ENCODE measurements around the gene FOXJ2.
"Not testable (repeated sequence)": the region's sequence is repeated elsewhere in the genome, so short reads cannot be mapped to it uniquely, and the experiment has no call there.

Gene FOXJ2

DNA sequence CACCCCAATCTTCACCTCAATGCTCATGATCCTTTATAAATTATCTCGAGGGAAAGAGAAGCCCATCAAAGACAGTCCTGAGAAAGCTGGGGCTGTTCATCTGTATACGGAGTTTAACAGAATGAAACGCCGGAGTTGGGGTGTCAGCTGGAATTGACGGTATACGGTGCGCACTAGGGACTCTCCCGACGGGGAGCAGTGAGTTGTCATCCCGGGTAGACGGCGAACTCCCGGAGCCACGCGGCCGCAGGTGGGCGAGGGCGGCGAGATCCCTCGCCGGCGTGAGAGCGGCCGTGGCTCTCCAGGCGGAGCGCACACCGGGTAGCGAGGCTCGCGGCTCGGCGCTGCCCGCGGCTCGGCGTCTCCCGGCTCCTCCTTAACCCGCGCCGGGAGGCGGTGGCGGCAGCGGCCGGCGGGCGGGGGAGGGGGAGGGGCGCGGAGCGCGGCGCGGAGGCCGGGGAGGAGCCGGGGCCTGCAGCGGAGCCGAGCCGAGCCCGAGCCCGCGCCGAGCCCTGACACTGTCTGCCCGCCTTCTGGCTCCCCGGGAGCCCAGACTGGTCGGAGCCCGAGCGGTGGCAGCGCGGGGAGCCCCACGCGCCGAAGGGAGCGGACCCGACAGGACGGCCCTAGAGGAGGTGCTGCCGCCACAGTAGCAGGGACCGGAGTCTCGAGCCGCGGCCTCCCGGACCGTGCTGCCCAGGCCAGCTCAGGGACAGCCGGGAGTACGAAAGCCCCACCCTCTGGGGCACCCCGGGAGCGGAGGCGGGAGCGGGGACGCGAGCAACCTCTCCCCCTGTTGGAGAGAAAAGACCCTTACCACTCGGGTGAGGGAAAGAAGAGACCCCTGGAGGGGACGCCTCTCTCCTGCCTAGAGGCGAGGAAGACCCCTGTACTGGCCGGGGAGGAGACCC lies at the start of gene FOXJ2:
FOXJ2 (plus strand) TSS at position 475 of the 911 bp plus-strand sequence. CDS start 7,117 bp downstream, outside the sequence.
- peak in 1 of 2 experiments; percentile 32 for DNase-seq

DNA sequence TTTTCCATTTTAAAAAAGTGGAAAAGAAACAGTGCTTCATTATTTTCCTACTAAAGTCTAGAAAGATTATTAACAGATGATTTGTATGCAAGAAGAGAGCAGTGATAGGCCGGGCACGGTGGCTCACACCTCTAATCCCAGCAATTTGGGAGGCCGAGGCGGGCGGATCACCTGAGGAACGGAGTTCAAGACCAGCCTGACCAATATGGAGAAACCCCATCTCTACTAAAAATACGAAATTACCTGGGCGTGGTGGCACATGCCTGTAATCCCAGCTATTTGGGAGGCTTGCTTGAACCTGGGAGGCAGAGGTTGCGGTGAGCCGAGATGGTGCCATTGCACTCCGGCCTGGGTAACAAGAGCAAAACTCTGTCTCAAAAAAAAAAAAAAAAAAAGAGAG lies 49.5 kb upstream of the FOXJ2 start:
- not testable (repeated sequence) for DNase-seq

DNA sequence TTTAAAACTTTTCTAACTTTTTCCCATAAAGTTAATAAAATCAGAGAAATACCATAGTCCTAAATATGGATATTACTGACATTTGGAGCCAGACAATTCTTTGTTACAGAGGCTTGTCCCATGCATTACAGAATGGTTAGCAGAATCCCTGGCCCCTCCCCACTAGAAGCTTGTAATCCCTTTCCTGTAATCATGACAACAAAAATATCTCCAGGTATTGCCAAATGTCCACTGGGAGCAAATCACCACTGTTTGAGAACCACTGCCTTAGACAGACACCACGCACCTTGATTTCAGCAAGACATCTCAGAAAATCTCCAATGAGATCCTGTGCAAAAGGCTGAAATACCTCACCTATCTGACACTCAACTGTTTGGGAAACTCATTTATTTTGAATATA lies 49.1 kb upstream of the FOXJ2 start:
- not testable (repeated sequence) for DNase-seq

DNA sequence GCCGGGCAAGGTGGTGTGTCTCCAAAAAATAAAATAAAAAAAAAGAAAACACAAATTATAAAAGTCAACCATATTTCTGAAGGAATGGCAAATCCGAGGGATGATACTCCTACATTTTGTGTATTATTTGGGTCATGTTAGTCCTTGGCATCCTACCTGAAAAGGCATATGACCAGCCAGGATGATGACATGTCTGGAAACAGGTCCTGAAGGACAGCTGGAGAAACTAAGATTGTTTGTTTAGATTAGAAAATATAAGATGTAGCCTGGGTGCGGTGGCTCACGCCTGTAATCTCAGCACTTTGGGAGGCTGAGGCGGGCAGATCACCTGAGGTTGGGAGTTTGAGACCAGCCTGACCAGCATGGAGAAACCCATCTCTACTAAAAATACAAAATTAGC lies 47.6 kb upstream of the FOXJ2 start:
- no peak for DNase-seq

DNA sequence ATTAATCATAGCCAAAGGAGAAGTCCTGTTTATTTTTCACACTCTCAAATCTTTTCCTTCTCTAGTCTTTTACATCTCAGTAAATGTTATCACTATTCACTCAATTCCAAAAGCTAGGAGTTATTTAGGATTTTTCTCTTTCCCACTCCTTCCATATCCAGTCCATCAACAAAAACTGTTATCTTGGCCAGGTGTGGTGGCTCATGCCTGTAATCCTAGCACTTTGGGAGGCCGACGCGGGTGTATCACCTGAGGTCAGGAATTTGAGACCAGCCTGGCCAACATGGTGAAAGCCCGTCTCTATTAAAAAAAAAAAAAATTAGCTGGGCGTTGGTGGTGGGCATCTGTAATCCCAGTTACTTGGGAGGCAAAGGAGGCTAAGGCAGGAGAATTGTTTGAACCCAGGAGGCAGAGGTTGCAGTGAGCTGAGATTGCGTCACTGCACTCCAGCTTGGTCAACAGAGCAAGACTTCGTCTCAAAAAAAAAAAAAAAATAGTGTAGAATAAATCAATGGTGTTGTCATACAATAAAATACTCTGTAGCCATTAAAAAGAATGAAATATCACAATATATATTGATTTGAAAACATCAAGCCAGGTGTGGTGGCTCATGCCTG lies 46.6 kb upstream of the FOXJ2 start:
- no peak for DNase-seq

DNA sequence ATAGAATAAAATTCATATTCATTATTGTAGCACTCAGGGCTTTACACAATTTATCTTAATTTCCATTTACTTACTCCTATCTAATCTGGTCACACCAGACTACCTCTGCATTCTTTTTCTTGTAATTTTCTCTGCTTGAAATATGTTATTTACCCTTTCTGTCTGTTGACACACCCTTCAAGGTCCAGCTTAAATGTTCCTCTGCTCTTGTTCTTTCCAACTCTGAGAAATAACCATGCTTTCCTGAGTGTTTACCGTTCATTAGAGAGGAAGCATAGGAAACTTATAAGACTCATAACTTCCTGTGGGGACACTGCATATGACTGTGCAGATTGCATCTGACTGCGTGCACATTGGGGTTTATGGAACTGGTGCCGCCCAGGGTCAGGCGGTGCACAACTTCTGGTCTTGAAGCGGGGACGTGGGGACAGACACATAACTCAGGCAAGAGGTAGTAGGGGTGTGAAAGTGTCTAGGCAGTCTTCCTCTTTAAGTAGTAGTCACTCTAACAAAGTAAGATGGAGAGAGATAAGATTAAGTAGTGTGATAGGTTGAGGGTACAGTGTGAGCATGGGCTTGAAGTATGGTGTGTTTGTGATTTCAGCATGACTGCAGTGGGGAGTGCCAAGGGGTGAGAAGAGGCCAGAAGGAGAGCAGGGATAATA lies 42.6 kb upstream of the FOXJ2 start:
- no peak for DNase-seq

DNA sequence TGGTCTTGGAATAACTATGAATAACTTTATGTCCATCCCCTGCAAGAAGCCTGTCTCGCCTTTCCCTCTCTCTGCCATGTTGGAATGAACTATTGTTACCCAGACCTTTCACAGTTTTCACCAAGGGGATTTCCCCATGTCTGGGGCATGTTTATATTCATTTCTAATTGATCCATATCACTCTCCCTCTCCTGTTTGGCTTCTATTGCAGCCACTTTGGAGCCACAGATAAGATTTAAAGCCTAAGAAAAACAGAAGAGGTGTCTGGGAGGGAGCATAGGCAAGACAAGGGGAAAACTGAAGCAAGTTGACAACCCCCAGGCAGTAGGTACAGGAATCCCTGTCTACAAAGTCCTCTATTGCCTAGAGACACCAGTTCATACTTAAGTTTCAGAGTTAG lies 41.0 kb upstream of the FOXJ2 start:
- DNase-seq: no peak

DNA sequence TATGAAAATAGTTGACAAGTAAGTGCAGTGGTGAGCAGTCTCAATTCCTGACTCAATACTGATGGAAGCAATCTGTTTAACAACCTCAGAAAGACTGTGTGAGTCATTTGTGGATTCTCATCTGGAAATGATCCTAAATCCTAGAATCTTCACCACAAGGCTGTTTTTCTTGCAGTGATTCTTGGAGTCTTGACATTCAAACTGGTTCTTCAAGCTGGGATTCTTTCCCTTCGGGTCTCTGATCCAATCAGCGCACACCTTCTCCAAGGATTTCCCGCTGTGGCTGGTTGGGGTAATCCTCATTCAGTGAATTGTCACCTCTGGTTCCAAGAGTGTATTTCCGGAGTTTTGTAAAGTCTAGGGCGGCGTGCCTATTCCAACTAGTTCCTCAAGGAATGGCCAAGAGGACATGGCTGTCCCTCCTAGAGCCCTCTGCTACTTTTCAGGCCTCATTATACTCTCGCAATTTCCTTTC lies 37.7 kb upstream of the FOXJ2 start:
- DNase-seq: no peak

DNA sequence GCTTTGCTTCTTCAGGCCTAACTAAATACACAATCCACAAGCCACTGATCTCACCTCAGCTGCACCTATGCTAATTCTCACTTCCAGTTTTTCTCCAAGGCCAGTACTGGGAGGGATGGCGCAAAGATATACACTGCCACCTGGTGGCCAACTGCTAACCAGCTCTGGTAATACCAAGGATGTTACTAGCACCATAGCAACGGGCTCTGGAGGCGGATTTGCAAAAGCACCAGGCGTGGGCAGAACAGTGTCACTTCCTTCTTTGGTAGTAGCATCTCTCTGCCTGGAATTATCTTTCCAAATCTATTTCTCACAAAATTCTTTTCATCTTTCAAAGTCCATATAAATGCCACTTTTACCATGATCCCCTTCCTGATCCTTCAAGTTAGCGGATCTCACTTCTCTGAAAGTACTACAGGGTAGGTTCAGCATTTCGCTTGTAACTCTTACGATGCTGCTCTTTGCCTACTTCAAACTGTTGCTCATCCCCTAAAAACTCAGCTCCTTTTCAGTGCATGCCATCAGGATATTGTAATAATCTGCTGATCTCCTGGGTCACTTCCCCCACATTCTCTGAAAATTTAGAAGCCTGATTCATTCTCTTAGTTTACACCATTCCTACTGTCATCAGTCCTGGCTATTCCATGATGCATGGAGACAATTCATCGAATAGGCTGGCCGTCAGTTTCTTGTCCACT lies 37.1 kb upstream of the FOXJ2 start:
- peak; percentile 13 to 71 for DNase-seq

DNA sequence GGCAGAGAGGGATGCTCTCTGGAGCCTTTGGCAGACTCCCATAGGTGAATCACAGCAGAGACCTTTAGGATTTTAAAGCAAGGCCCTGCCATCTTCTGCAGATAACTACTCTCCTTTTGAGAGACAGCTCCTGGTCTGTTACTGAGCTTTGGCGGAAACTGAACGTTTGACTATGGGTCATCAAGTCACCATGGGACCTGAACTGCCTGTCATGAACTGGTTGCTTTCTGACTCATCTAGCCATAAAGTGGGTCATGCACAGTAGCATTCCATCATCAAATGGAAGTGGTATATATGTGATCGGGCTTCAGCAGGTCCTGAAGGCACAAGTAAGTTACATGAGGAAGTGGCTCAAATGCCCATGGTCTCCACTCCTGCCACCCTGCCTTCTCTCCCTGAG lies 31.7 kb upstream of the FOXJ2 start:
- DNase-seq: not testable (repeated sequence)

DNA sequence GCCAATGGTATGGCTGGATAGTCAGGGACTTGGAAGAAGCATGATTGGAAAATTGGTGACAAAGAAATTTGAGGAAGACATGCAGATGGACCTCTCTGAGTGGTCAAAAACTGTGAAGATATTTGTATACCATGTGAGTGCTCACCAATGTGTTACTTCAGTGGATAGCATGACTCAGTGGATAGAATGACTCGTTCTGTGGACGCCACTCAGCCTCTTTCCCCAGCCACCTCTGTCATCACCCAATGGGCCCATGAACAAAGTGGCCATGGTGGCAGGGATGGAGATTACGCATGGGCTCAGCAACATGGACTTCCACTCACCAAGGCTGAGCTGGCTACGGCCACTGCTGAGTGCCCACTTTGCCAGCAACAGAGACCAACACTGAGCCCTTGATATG lies 31.0 kb upstream of the FOXJ2 start:
- not testable (repeated sequence) for DNase-seq

DNA sequence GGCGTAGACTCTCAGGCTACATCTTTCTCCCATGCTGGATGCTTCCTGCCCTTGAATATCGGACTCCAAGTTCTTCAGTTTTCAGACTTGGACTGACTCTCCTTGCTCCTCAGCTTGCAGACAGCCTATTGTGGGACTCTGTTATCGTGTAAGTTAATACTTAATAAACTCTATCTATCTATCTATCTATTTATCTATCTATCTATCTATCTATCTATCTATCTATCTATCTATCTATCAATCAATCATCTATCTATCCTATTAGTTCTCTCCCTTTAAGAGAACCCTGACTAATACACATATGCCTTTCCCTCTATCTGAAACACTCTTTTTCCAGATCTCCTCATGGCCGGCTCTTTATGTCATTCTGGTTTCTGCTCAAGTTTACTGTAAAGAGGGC lies 27.6 kb upstream of the FOXJ2 start:
- not testable (repeated sequence) for DNase-seq

DNA sequence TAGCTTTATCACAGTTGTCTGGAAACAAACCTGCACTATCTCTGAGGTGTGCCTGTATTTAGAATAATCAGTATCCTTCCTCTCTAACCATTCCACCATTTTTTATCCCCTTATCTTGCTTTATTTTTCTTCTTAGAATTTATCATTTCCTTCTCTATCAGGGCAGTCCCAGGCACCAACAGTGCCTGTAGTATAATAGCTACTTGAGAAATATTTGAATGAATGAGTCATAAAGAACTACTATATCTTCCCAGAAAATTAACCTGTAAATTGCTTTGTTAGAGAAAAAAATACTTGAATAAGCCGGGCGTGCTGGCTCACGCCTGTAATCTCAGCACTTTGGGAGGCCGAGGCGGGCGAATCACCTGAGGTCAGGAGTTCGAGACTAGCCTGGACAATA lies 21.2 kb upstream of the FOXJ2 start:
- no peak for DNase-seq

DNA sequence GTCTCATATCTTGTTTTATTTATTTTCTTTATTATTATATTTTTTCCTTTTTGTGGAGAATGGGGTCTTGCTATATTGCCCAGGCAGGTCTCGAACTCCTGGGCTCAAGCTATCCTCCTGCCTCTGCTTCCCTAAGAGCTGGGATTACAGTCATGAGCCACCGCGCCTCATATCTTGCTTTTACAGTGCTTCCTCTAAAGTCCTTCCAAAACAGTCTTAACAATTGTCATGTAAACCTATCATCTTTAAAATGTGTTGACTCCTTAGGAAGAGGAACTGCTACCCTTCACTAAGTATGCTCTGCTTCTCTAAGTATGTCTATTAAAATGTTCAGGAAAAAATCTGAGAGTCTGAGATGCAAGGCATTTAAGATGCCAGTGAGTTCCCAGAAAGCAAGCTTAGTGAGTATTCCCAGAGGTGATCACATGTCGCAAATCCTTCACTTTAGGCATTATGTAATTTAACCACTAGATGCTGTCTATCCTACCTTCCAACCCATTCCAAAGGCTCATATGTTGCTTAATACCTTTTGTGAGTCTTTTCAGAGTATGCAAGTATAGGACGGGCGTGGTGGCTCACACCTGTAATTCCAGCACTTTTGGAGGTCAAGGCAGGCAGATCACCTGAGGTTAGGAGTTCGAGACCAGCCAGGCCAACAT lies 19.7 kb upstream of the FOXJ2 start:
- DNase-seq: no peak

DNA sequence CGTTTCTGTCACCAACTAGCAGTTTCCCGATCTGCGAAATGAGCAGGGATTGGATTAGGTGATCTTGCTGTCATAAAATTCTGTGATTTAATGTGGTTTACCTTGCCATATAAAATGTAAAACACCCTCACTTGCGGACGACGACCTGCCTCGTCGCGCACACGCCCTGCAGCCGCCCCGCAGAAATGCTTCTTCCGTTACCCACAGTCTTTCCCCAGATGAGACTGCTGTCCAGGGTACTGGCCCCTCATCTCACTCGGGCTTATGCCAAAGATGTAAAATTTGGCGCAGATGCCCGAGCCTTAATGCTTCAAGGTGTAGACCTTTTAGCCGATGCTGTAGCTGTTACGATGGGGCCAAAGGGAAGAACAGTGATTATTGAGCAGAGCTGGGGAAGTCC lies 17.7 kb upstream of the FOXJ2 start:
- DNase-seq: no peak

DNA sequence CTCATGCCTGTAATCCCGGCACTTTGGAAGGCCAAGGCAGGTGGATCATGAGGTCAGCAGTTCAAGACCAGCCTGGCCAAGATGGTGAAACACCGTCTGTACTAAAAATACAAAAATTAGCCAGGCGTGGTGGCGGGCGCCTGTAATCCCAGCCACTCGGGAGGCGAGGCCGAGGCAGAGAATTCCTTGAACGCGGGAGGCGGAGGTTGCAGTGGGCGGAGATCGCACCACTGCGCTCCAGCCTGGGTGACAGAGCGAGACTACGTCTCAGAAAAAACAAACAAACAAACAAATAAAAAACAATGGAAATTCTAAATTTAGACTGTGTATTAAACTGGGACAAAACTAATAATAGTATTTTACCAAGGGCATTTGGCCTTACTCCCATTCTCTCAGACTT lies 14.3 kb upstream of the FOXJ2 start:
- not testable (repeated sequence) for DNase-seq

DNA sequence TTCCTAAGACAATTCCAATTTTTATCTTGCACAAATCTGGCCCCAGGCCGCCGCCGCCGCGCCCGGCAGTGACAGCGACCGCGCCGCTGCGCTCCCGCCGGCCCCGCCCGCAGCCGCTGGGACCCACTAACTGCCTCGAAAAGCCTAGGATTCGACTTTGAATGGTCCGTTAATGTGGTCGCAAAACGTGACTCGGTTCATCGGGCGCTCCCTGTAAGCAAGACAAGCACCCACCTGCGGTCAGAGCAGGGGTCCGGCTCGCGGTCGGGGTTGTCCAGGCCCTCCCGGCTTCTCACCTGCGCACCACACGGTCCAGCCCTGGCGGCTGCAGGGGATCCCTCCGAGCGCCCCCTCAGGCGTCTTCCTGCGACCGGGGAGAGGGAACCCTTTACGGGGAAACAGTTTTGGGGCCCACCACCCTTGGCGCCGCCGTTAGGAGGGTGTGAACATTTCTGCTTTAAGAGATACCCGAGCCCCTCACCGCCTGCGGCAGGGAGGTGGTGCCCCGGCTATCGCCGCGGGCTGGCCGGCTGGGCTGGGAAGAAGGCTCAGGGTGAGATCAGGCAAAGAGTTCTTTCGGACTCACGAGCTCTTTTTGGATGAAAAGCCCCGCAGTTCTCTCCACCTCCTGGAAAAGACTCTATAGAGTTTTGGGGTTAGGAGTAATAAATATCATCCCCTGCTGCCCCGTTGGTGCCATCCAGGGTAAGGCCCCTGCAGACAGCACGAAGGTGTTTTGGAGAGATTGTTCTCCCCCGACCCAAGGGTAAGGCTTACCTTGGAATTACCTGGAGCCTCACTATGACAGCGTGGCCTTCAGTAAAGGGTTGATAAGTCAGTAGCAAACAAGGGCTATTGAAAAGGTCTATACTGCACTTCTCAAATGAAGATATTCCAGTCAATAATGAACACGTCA lies 13.6 kb upstream of the FOXJ2 start:
- peak in 1 of 2 experiments; percentile 28 for DNase-seq

DNA sequence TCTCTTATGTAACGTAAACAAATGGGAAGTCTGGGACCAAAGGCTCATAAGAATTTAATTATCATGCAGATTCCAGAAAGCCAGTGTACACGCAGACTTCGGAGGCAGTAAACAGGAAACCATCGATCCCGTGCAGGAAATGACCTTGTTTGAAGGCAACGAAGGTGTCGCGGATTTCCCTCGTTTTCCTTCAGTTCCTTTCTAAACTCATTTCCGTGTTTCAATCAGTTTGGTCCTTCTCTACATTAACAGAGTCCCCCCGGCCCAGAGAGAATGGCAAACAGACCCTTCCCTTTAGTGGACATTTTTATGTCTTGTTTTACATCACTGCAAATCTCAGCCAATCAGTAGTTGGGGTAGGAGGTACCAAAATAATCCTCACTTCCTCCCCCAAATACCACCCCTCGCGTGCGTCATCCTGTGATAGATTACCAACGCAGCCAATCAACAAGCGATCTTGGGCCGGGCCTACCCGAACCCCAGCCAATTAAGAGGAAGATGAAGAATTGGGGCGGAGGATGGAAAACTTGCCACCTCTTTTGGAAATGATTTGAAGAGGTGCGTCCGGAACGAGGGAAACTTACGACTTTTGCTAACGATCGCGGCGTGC lies 6.1 kb upstream of the FOXJ2 start:
- DNase-seq: peak; percentile 98 to 99

DNA sequence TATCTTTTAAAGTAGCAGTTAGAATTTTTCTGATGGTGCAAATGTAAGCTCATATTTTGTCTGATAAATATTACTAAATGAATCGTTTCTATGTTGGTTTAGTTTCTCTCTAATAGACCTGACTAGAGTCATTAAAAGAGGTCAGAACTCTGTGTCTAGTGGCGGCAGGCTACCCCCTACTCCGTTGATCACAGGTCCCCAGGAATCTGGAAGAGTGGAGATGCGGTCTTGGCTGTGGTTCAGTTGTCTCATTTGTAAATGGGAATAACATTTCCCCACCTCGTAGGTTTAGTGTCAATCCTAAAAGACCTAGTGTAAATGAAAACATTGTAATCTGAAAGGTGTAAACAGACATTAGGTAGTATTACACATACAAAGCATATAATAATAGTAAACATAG lies 4.7 kb upstream of the FOXJ2 start:
- DNase-seq: peak in 1 of 2 experiments; percentile 28

DNA sequence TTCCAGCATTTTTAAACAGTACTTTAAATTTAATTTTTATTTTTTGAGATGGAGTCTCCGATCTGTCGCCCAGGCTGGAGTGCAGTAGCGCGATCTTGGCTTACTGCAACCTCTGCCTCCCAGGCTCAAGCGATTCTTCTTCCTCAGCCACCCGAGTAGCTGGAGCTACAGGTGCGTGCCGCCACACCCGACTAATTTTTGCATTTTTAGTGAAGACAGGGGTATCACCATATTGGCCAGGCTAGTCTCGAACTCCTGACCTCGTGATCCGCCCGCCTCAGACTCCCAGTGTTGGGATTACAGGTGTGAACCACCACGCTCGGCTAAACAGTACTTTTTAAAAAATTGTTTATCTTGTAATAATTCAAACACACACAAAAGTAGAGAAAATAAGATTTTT lies 4.2 kb upstream of the FOXJ2 start:
- DNase-seq: no peak

DNA sequence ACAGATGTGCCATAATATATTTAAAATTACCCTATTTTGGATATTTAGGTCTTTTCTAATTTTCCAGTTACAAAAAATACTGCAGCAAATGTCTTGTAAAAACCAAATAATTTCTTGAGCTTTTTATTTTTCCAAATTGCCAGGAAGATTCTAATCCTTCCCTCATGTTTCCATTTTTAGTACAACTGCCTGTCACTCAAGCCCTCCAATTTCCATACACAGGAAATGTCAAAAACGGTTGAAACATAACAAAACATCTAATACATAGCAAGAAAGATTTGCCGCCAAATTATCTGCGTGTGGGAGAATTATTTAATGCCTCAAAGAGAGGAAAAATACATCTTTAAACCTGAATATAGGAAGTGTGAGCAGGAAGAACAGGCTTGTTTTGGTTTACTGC lies 2.3 kb upstream of the FOXJ2 start:
- DNase-seq: no peak

All from cerebellar nuclear complex (tissue), 1 donor.